HG03469 (cell line): ENCODE results near the gene WNK2.
"Not testable (repeated sequence)": the region's sequence is repeated elsewhere in the genome, so short reads cannot be mapped to it uniquely, and the experiment has no call there.

Experiments
- ATAC-seq: cut with Tn5 transposase; IDR thresholded peaks from one replicate; pipeline ENCODE4 v1.9.1; 2021; ENCODE audit warnings: mild to moderate bottlenecking, moderate library complexity, moderate number of reproducible peaks; ENCODE audit not compliant: unreplicated experiment

WNK2 gene

DNA sequence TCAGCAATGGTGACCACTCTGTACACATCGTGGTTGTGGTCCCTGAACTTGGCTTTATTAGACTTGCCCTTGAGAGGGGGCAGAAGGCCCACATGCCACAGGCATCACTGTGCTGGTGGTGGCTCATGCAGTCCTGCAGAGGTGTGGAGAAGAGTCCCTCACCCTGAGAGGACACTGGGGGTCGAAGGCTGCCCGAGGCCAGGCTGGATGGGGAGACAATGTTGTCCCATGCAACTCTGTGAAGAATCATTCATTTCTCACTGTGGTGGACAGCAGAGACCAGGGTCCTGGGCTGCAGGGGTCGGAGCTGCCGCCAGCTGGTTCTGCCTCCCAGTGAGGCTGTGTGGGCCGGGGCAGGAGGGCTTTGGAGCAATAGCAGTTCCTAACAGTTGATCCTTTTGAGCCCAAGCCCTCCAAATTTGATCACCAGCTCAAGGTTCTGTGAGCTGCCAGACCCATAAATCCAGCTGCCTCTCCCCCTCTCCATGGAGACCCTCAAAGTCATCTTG is 139.6 kb downstream of the WNK2 start:
- ATAC-seq: not testable (repeated sequence)

DNA sequence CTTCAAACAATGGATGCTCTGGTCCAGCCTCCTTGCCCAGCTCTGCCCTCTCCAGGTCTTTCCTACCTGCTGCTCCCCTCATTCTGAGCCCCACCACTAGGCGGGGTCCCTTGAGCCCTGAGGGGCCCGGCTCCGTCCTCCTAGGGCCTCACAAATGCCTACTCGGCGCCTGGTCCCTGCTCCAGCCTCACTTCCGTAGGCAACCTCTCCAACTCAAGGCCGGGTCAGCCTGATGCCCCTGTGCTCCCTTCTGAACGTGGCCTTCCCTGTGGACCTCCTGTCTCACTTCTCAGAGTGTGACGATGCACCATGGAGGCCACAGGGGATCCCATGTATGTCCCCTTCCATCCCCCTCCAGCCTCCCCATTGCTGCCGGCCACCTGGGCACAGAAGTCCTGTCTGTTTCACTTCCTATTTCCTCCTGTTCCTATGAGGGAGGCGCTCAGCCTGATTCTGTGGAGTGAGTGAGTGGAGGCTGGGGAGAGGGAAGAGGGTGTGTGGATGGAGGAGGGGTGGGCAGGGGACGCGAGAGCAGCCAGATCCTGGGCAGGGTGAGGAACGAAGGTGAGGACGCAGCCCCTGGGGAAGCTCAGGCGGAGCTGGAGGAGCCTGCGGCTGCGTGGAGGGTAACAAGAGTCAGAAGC is 140.4 kb downstream of the WNK2 start:
- ATAC-seq: no peak

DNA sequence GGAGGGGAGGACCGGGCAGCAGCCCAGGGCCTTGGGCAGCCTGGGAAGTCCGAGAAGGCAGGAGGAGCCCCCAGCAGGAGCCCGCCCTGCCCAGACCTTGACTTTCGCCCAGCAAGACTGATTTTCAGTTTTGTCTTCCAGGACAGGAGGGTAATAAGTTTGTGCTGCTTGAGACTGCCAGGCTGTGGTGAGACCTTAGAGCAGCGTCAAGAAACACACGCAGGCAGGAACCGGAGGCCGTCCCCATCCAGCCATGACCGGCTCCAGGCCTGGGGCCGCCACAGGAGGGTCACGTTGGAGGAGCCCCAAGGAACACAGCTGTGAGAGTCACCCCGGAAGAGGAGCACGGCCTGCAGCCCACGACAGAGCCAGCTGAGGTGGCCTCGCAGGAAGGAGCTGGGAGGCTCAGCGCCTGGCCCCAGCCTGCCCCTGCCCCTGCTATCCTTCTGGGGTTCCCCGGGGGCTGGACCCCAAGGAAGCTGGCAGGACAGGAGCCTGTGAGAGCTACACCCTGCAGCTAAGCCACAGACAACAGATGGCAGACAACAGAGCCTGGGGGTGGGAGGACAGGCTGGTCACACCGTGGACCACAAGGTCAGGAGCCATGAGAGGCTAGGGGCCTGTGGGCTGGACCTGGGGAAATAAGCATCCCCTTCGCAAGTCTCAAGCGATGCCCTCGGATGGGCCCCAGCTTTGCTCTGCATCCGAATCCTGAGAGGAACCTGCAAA is 141.5 kb downstream of the WNK2 start:
- ATAC-seq: no peak

DNA sequence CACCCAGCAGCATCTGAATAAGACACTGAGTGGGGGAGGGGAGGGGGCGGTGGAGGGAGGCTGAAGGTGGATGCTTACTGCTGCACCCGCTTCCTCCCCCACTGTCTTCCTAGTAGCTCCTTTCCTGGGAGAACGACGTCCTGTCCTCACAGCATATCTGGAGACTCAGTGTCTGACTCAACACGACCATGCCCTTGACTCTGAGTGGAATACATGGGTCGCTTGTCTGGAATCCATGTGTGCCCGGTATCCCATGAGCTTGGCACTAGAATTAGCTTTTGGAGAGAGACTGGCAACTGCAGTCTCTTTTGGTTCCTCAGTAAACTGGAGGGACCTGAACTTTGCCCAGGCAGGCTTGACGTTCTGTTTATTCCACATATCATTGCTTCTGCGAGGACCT is 142.1 kb downstream of the WNK2 start:
- ATAC-seq: no peak

DNA sequence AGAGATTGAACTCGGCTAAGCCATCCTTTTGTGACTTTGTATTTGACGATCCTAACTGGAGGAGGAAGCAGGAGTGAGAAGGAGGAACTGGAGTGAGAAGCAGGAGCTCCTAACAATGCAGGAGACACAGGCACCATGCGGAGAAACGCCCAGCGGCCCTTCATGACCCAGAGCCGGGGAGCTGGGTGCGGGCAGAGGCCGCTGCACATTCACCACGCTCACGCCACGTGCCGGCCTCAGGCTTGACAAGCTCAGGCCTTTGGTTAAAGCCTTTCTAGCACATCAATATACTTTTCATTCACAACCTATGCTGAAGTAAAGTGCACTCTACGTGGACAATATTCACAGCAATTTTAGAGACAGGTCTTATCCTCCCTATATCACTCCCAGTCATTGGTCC is 142.7 kb downstream of the WNK2 start:
- ATAC-seq: no peak

DNA sequence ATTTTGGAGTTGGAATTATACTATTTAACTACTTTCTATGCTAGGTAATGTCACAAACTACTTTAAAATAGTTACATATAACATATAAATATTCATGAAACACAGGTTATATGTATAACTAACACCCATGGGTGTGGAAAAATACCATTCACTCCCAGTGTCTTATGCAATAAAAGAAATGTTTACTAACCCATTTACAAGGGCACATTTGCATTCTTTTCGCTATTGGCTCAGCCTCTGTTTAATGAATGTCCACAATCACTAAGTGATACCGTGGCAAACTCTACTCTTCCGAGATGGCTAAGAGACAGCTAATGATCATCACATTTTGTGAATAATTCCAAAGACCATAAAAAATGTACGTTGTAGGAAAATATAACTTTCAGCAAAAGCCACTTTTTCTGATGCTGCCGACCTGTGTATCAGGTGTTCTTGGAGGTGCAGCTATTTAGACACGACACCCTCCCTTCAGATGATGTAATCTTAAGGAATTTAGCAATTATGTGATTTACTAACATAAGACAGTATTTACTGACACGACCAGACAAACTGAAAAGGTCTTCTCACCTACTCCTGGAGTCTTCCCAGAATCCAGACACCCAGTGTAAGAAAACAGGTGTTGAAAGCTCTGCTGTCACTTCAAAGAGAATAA is 145.8 kb downstream of the WNK2 start:
- ATAC-seq: no peak

DNA sequence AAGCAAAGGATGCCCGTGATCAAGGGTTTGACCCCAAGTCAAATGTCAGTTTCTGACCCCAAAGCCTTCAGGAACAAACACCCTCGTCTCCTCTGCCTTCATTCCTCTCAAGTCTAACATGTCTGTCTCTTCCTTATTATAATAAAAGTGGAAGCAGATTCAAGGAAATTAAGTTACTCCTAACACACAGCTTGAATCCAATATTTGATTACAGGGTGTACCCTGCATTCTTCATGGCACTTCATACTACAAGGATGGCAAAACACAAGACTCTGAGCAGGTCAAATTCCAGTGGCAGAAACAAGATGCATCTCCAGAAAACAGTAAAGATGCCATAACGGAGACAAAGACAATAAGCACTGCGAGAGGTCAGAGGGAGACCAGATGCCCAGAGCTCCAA is 148.4 kb downstream of the WNK2 start:
- no peak for ATAC-seq

DNA sequence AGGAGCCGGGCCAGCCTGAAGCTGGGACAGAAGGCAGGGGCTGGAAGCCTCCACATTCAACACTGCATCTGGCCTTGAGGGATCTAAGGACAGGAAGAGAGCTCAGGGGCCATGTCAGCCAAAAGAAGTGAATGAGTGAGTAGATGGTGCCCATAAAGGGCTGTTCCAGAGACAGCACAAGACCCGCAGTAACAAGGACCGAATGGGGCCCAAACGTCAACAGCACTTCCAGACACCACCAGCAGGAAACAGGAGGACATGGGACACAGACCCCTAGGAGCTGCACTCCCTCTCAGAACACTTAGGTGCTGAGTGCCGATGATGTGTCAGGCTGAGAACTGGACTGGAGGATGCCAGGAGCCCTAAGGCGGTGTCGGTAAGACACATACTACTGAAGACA is 152.8 kb downstream of the WNK2 start:
- no peak for ATAC-seq

DNA sequence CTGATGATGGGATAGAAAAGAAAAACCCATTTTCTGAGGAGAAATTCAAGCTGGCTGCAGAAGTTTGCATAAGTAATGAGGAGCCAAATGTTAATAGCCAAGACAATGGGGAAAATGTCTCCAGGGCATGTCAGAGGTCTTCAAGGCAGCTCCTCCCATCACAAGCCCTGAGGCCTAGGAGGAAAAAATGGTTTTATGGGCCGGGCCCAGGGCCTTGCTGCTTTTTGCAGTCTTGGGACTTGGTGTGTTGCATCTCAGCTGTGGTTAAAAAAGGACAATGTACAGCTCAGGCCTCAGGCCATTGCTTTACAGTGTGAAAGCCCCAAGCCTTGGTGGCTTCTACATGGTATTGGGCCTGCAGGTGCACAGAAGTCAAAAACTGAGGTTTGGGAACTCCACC is 154.3 kb downstream of the WNK2 start:
- not testable (repeated sequence) for ATAC-seq

DNA sequence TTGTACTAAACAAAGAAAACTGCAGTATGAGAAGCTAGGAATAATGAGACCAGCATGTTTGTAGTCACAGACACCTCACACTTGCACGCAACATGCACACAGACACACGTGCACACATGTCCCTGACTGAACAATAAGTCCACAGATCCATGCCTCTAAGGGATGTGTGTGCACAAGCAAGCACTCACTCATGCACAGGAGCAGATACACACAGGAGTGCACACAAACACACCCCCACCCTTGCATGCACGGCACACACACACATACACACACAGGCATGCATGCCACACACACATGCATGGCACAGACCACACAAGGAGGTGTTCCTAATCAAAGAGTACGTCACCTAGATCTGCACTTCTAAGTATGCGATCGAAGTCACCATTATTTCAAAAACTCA is 156.2 kb downstream of the WNK2 start:
- ATAC-seq: no peak

DNA sequence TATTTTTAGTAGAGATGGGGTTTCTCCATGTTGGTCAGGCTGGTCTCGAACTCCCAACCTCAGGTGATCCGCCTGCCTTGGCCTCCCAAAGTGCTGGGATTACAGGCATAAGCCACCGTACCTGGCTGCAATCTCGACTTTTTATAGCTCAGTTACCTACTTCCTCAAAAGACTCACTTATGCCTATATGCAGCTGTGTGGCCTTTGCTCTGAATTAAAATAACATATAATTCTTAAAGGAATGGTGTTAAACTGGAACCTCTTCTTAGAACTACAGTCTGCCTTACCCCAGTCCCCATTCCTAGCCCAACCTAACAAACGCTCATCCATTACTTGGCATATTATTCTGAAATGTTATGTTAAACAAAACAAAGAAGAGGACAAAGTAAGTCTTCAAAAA is 157.9 kb downstream of the WNK2 start:
- ATAC-seq: not testable (repeated sequence)

DNA sequence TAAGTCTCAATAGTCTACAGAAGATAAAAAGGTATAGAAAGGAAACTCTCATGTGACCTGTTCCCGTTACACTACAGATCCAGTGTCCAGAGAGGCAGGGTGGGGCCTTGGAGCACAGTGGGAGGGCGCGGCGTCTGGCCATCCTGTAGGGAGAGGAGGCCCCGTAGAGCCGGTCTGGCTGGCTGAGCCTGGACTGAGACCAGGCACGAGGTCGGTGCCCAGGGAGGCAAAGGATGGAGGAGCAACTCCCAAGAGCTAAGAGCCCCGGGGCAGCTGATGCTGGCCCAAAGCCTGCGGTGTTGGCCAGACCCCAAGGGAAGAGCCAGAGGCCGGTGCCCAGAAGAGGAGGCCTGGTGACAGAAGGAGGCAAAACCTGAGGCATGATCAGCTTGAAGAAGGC is 158.5 kb downstream of the WNK2 start:
- not testable (repeated sequence) for ATAC-seq

DNA sequence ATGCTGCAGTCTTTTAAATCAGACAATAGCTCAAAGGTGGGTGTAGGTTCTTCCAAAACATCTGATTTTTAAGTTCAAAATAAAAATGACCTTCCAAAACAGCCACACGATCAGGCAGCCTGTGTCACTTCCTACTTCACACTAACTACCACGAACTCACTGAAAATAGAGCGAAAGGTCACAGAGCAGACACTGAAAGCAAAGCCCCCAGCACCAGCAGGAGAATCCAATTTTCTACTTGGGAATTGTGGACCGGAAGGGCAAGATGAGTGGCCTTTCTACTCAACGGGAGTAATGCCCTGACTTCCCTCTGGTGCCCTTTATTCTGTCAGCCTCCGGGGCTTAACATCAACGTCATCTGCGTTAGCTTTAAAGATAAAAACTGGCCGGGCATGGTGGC is 159.7 kb downstream of the WNK2 start:
- ATAC-seq: no peak

DNA sequence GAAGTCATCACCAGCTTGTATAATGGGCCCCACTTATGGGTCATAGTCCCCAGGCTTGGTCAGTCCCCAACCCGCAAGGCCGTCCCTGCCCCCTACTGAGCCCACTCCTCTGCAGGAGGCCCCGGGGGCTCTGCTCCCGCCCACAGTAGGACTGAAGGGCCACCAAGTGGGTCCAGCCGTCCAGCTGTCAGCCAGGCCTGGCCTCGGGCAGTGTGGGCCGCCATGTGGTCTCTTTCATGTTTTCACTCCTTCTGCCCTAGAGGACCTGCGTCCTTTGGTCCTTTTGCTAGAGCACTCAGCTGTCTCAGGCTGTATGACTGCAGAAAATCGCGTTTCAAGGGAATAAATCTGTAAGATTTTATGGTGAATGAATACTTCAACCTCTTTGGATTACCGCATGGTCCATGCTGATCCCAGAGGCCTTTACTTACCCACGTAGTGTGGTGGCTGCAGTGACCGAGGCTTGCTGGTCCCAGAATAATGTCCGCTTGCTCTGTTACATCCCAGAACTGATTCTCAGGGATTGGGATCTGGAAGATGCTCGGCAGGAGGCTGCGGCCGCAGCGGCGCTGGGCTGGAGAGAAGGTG is 161.8 kb downstream of the WNK2 start:
- ATAC-seq: no peak

DNA sequence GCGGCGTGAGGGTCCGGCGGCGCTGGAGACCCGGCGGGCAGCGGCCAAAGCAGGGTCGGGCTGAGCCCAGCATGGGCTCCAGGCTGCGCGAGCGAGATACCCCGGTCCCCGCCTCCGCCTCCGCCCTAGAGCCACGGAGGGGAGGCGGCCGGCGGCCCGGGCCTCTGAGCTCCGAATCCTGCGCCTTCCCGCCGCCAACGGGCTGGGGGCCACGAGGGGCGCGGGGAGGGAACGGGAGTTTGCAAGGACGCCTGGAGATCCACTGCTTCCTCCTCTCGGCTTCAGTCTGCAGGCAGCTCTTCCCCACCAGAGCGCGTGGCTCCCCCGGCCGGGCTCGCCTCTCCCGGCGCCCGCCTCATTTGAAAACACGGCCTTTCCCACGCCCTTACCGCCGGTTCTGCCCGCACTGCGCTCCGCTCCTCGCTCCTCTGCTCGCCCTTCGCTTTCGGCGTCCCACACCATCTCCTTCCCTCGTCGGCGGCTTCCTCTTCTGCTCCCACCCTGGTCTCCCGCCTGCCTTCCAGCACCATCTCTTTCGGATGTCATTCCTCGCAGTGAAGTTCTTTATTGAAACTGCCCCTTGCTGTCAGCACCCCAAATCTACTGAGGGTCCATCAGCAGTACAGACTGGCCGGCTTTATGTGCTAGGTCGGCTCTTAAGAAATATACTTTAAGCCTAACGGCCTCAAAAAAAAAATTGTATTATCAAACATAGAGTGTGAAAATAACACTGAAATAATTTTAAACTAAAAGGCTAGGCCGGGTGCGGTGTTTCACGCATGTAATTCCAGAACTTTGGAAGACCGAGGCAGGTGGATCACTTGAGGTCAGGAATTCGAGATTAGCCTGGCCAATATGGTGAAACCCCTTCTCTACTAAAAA is 162.5 kb downstream of the WNK2 start:
- no peak for ATAC-seq

DNA sequence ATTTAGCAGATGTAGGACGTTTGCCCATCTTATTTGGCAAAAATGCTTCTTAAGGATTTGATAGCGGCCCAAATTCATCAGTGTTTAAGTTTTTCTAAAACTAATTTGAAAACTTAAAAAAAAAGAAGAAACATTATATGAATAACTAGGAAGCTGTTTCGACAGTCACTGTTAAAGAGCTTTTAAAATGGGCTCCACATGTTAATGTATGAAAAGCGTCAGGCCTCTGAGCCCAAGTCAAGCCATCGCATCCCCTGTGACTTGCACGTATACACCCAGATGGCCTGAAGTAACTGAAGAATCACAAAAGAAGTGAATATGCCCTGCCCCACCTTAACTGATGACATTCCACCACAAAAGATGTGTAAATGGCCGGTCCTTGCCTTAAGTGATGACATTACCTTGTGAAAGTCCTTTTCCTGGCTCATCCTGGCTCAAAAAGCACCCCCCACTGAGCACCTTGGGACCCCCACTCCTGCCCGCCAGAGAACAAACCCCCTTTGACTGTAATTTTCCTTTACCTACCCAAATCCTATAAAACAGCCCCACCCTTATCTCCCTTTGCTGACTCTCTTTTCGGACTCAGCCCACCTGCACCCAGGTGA is 163.5 kb downstream of the WNK2 start:
- ATAC-seq: not testable (repeated sequence)

DNA sequence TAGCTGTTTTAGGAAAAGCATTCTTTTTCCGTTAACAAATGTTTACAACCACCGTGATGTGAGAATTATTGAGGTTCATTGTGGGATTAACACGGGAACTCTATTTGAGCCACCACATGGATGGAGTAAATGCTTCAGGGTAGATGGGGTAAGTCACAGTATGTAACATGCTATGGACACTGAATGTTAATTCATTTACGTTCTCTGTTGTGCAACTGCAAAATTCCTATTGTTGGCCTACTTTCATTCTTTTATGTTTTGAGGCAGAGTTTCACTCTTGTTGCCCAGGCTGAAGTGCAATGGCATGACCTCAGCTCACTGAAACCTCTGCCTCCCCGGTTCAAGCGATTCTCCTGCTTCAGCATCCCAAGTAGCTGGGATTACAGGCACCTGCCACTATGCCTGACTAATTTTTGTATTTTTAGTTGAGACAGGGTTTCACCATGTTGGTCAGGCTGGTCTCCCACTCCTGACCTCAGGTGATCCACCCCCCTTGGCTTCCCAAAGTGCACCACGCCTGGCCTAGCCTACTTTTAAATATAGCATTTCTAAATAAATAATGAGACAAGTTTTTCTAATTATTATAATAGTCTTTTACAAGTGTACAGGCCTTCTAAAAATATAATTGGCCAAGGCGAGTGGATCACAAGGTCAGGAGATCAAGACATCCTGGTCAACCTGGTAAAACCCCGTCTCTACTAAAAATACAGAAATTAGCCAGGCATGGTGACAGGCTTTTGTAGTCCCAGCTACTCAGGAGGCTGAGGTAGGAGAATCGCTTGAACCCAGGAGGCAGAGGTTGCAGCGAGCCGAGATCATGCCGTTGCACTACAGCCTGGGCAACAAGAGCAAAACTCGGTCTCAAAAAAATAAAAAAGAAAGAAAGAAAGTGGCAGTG is 169.7 kb downstream of the WNK2 start:
- not testable (repeated sequence) for ATAC-seq

DNA sequence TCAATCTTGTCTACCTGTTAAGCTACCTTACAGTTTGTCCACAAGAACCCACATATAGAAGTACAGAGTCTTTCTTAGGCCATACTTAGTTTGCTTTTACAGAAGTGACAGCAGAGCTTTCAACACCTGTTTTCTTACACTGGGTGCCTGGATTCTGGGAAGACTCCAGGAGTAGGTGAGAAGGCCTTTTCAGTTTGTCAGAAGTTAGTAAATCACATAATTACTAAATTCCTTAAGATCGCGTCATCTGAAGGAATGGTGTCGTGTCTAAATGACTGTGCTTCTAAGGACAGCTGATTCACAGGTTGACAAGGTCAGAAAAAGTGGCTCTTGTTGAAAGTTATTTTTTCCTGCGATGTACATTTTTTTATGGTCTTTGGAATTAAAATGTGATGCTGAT is 170.5 kb downstream of the WNK2 start:
- no peak for ATAC-seq

DNA sequence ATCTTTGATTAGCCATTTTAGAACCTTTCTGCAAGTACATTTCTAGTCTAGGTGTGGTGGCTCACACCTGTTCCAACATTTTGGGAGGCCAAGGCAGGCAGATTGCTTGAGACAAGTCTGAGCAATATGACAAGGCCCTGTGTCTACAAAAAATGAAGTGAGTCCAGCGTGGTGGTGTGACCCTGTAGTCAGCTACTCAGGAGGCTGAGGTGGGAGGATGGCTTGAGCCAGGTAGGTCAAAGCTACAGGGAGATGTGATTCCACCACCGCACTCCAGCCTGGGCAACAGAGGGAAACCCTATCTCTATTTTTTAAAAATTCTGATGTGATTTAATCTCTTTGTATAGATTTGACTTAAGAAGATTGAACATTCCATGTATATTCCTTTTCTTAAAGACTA is 171.9 kb downstream of the WNK2 start:
- ATAC-seq: no peak
